Activated T-cell treated with anti-CD3 and anti-CD28 coated beads, Interleukin-2, amount 50 U/mL, for 24 hours (primary cell): ENCODE measurements around the gene NID1.

Experiments
- DNase-seq: peaks from one replicate; pipeline ENCODE4 v3.0.0-alpha.2; 2020
- H3K27ac Mint-ChIP-seq: 2 replicates; pipeline ENCODE4 v1.8.0; 2020; ENCODE audit warnings: mild to moderate bottlenecking, mixed read lengths
- H3K27me3 Mint-ChIP-seq: 2 replicates; pipeline ENCODE4 v1.8.0; 2020; ENCODE audit warnings: mixed read lengths
- H3K36me3 Mint-ChIP-seq: 2 replicates; pipeline ENCODE4 v1.8.0; 2020; ENCODE audit warnings: low read depth, mixed read lengths
- H3K4me1 Mint-ChIP-seq: 2 replicates; pipeline ENCODE4 v1.8.0; 2020; ENCODE audit warnings: low read depth, mixed read lengths
- H3K4me3 Mint-ChIP-seq: 2 replicates; pipeline ENCODE4 v1.8.0; 2020; ENCODE audit warnings: mild to moderate bottlenecking, moderate library complexity, mixed read lengths
- H3K9me3 Mint-ChIP-seq: 2 replicates; pipeline ENCODE4 v1.8.0; 2020; ENCODE audit warnings: mixed read lengths

The NID1 gene

DNA sequence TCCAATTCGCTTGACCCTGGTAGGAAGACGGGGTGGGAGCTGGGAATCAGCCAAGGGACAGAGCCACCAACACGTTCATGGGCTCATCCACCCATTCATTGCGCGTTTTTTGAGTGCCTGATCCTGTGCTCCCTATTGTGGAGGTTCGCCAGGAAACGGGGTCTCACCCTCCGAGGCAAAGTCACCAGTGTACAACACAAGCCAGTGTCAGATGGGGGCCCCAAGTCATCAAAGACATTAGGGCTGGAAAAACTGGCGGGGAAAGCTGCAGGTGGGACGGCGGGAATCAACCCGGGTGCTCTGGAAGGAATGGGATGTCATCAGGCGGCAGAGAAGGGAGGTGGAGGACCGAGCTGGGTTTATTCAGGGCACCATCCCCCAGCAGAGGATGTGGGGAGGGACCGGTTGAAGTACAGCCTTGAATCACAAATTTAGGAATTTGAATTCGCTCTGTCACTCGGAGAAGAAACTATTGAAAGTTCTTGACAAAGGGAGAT, 667 bp upstream of the NID1 start:
- Mint-ChIP-seq H3K27me3 (peaks cover 54% of the 10 kb centered on the region), H3K27ac (no peak overlapping the region), H3K4me3 (peak overlapping the region; percentile 9), H3K4me1 (peaks cover 24% of the 10 kb centered on the region), H3K36me3 (no peaks in the 10 kb centered on the region), H3K9me3 (no peaks in the 10 kb centered on the region)
- DNase-seq: no peak

DNA sequence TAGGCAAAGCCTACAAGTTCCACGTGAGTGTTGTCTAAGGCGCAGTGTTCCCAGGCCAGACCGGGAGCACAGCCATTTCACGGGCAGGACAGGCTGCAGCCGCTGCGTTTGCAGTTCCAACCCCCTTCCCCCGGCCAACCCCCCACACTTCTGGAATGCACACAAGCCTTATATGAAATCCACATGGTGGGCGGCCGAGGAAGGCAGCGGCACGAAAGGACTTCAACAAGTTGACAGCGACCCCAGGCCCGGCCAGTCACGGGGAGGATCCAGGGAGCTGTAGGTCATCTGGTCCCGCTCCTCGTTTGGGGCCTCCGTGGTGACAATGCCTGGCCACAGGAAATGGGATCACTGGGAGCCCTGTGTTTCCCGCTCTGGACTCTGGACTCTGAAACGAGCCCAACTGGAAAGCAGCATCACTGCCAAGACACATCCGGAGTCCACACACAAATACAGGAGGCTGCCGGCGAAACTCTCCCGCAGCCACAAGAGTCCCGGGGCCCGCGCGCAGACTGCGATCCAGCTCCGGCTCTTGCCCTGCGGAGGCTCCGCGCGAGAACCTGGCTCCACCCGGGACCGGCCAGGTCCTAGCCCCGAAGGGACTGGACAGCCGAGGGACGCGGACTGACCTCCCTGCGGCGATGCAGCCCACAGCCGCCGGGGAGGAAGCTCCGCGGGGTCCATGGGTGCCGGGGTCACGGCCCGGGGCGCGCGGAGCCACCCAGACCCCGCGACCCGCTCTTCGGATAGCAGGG, 794 bp downstream of the NID1 start:
- Mint-ChIP-seq H3K9me3 (no peaks in the 10 kb centered on the region), H3K36me3 (no peaks in the 10 kb centered on the region), H3K27ac (no peak overlapping the region), H3K4me1 (peaks cover 24% of the 10 kb centered on the region), H3K27me3 (peaks cover 52% of the 10 kb centered on the region), H3K4me3 (peak overlapping the region; percentile 48)
- peak; percentile 52 for DNase-seq

DNA sequence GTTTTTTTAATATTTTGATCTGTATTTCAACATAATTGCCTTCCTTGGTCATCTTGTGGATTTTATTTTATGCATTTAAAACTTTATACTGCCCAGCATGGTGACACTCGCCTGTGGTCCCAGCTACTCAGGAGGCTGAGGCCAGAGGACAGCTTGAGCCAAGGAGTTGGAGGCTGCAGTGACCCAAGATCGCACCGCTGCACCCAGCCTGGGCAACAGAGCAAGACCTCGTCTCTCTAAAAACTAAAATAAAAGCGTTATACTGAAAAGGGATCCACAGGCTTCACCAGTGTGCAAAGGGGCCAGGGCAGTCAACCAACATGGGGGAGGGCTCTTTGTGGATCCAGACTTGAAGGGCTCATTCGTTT, 1.4 kb downstream of the NID1 start:
- peaks cover 26% of the 10 kb centered on the region for H3K4me1 Mint-ChIP-seq
- H3K36me3 Mint-ChIP-seq: no peaks in the 10 kb centered on the region
- H3K4me3 Mint-ChIP-seq: no peak overlapping the region
- H3K9me3 Mint-ChIP-seq: no peaks in the 10 kb centered on the region
- H3K27ac Mint-ChIP-seq: no peak overlapping the region
- no peak for DNase-seq
- H3K27me3 Mint-ChIP-seq: peaks cover 52% of the 10 kb centered on the region

DNA sequence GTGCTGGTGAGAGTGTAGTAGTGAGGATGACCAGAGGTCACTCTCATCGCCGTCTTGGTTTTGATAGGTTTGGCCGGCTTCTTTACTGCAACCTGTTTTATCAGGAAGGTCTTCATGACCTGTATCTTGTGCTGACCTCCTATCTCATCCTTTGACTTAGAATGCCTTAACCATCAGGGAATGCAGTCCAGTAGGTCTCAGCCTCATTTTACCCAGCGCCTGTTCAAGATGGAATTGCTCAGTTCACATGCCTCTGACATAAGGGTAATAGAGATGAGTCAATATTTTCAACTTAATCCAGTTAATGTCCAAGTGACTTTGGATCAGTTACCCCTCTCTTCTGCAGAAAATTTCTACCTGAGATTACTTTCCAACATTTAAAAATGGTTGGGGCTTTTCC, 4.6 kb downstream of the NID1 start:
- Mint-ChIP-seq H3K27ac (no peak overlapping the region), H3K4me1 (peaks cover 11% of the 10 kb centered on the region), H3K36me3 (no peaks in the 10 kb centered on the region), H3K9me3 (no peaks in the 10 kb centered on the region), H3K4me3 (no peak overlapping the region), H3K27me3 (peaks cover 34% of the 10 kb centered on the region)
- DNase-seq: no peak

DNA sequence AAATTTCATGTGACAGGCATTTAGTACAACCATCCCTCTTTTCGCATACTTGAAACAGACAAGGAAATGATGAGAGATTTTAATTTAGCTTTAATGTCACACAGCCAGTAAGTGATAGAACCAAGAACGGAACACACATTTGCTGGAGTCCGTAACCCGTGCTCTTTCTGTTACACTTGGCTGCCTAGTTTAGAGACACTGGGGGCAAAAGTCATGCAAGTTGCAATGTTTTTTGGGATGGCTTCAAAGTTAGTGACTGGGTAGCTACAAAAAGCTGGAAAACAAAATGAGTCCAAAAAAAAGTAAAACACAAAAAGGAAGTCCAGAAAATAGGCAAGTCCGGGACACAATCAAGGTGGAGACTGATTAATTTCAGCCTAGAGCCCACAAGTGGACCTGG, 5.9 kb downstream of the NID1 start:
- Mint-ChIP-seq H3K27me3 (peaks cover 30% of the 10 kb centered on the region), H3K4me1 (peaks cover 8% of the 10 kb centered on the region), H3K9me3 (no peaks in the 10 kb centered on the region), H3K27ac (no peak overlapping the region), H3K4me3 (no peak overlapping the region), H3K36me3 (no peaks in the 10 kb centered on the region)
- DNase-seq: no peak

DNA sequence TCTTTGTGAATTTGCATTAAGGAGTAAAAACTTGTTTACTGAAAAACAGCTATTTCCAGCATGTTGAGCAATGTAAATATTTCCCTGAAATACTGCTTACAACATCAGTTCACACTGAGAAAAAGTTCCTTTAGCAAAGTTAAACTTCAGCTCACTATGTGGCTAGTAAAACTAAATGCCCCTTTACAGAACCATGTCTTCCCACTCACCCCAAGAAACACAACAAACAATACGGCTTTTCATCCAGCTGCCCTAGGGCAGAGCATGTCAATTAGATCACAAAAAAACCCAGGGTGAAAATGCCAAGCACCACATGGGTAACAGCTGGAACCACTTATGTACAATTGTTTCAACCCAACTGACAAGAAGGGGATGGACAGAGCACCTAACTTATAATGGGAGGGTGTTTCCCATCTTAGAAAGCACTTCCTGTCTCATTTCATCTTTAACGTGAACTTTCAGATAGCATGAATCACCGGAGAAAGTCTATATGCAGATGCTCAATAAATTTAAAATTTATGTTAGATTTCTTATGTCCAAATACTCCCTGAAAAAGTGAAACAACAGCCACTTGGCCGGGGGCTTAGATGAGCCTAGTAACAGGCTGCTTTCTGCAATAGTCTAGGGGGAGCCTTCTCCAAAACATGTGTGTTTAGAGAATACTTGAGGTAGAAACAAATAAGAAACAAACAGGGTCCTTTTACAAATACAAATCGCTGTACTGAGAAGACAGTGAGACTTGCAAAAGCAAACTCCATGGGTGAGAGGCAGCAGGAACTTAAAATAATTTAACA, 6.6 kb downstream of the NID1 start:
- Mint-ChIP-seq H3K27ac (no peak overlapping the region), H3K9me3 (no peaks in the 10 kb centered on the region), H3K36me3 (no peaks in the 10 kb centered on the region), H3K4me1 (peaks cover 8% of the 10 kb centered on the region), H3K27me3 (peaks cover 27% of the 10 kb centered on the region), H3K4me3 (no peak overlapping the region)
- no peak for DNase-seq

DNA sequence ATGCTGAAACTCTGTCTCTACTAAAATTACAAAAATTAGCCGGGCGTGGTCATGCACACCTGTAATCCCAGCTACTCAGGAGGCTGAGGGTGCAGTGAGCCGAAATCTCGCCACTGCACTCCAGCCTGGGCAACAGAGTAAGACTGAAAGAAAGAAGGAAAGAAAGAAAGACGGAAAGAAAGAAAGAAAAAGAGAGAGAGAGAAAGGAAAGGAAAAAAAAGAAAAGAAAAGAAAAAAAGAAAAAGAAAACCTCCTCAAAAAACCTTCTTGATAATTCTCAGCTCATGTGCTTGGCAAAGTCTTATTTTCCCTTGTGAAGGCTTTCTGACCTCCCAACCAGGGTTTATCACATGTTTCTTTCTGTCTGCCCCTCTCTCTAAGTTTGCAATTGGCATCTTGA, 7.3 kb downstream of the NID1 start:
- Mint-ChIP-seq H3K36me3 (no peaks in the 10 kb centered on the region), H3K4me1 (peaks cover 8% of the 10 kb centered on the region), H3K9me3 (no peaks in the 10 kb centered on the region), H3K27me3 (peaks cover 29% of the 10 kb centered on the region), H3K27ac (no peak overlapping the region), H3K4me3 (no peak overlapping the region)
- no peak for DNase-seq

DNA sequence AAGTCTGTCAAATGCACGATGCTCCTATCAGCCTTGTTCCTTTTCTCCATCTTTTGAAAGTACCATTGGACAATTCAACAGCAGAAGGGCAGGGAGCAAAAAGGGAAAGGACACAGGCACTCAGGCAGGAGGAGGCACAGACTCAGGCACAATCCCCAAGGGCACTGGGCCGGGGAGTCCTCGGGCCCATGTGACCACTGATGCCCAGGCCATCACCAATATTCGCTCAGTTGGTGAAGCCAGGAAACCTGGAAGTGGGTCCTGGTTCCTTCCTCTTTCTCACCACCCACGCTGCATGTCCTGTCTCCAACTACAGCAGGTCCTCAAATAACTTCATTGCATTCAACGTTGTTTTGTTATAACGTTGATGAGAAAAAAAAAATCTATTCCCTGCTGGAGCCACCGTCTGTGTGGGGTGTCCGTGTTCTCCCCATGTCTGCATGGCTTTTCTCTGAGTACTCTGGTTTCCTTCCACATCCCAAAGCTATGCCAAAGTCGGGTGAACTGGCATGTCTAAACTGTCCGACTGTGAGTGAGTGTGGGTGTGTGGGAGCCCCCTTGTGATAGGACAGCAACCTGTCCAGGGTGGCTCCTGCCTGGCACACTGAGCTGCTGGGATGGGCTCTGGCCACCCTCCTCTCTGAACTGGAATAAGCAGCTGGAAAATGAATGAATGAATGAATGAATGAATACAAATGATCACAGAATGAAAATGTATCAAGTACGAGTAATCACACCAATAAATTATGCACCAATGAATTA, 12.5 kb downstream of the NID1 start:
- Mint-ChIP-seq H3K9me3 (no peaks in the 10 kb centered on the region), H3K36me3 (no peaks in the 10 kb centered on the region), H3K4me3 (no peak overlapping the region), H3K4me1 (no peaks in the 10 kb centered on the region), H3K27ac (no peak overlapping the region), H3K27me3 (peaks cover 23% of the 10 kb centered on the region)
- DNase-seq: no peak

DNA sequence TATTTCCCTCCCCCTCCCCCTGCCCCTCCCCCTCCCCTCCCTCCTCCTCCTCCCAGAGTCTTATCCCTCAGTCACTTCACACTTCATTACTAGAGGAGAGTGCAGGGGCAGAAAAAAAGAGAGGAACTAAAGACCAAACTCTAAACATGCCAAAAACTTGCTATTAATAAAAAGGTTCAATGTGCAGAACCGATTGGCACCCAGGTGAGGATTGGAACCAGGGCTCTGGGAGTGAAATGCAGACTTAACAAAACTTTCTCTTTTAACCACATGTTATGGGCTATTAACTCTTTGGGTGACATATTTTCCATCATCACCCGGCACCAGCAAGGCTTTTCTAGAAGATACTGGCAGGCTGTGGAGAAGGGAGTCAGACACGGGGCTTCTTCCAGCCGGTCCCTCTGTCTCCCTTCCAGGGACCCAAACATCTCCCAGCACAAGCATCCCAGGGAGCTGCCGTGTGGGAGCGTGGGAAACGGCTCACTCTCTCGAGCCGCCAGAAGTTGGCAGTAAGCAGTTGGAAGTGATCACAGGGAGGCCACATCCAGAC, 13.6 kb downstream of the NID1 start:
- Mint-ChIP-seq H3K4me3 (no peak overlapping the region), H3K36me3 (no peaks in the 10 kb centered on the region), H3K27ac (no peak overlapping the region), H3K4me1 (no peaks in the 10 kb centered on the region), H3K9me3 (no peaks in the 10 kb centered on the region), H3K27me3 (peaks cover 23% of the 10 kb centered on the region)
- DNase-seq: no peak

DNA sequence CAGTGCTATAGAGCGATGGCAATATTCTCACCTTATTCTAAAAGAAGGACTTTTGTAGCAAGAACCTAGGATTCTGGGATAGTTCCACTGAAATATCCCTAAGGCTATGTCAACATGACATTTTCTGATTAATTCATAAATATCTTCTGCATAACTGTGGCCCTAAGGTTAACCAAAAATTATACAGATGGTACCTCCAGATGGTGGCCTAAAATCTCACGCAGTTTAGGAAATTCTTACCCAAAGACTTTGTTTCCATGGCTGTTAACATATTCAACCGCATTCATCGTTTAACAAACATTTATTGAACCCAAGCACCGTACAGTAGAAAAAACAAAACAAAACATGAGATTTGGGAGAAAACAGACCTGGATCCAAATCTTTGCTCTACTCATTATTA, 19.1 kb downstream of the NID1 start:
- no peak for DNase-seq
- Mint-ChIP-seq H3K4me1 (no peaks in the 10 kb centered on the region), H3K27me3 (peaks cover 12% of the 10 kb centered on the region), H3K9me3 (peaks cover 4% of the 10 kb centered on the region), H3K4me3 (no peak overlapping the region), H3K27ac (no peak overlapping the region), H3K36me3 (no peaks in the 10 kb centered on the region)

DNA sequence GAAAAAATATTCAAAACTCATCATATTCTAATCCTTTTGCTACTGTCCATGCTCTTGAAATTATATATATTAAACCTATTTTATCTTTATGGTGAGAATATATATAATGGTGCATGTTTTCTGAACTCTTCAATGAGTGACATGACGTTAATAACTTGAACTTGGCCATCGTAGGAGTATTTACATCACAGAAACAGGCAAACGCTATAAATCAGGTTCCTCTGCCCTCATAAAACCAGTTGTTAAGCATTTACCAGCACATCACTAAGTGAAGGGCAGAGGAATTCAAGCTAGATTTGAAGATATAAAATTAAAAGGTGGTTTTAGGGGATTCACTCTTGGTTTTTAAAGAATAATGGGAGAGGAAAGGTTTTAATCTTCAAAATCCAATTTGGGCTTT, 20.5 kb downstream of the NID1 start:
- Mint-ChIP-seq H3K27ac (no peak overlapping the region), H3K27me3 (peaks cover 12% of the 10 kb centered on the region), H3K36me3 (no peaks in the 10 kb centered on the region), H3K9me3 (peaks cover 4% of the 10 kb centered on the region), H3K4me1 (no peaks in the 10 kb centered on the region), H3K4me3 (no peak overlapping the region)
- no peak for DNase-seq

DNA sequence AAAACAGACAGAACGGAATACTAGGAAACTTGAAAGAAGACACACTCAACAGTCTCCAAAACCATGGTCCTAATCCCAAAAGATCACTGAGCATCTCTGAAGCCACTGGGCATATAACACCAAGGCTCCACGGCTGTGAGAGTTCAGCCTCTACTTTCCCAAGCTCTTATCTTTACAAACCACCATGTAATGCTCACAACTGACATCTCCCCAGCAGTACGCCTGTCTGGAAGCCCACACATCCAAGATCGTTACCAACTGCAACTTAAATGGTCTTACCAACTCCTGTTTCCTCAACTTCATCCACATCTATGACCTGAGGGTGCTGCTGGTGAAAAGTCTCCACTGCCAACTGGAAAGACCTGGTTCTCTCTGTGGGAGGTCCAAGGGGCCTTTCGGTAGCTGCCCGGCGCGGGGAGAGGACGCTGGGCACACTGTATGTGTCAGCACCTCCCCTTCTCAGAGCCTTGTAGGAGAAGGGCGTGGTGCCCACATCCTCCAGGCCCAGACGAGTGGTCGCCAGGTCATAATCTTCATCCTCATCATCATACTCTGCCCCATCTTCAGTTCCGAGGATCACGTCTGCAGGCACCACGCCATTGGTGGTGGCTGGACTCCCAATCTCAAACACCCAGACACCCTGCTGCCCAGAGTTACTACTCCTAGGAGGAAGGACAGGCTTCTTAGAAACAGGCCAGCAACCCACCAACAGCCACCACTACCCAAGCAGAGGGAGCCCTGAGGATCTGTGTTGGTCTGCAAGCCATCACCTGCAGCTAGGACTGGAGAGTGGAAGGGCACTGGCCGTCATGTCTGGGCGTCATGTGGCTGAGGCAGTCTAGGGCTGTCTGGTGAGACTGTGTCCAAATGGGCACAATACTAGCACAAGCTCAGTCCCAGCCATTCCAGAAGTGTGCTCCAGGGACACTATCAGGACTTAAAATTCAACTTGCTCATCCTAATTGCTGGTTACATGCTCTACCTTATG, 23.0 kb downstream of the NID1 start:
- H3K9me3 Mint-ChIP-seq: peaks cover 4% of the 10 kb centered on the region

DNA sequence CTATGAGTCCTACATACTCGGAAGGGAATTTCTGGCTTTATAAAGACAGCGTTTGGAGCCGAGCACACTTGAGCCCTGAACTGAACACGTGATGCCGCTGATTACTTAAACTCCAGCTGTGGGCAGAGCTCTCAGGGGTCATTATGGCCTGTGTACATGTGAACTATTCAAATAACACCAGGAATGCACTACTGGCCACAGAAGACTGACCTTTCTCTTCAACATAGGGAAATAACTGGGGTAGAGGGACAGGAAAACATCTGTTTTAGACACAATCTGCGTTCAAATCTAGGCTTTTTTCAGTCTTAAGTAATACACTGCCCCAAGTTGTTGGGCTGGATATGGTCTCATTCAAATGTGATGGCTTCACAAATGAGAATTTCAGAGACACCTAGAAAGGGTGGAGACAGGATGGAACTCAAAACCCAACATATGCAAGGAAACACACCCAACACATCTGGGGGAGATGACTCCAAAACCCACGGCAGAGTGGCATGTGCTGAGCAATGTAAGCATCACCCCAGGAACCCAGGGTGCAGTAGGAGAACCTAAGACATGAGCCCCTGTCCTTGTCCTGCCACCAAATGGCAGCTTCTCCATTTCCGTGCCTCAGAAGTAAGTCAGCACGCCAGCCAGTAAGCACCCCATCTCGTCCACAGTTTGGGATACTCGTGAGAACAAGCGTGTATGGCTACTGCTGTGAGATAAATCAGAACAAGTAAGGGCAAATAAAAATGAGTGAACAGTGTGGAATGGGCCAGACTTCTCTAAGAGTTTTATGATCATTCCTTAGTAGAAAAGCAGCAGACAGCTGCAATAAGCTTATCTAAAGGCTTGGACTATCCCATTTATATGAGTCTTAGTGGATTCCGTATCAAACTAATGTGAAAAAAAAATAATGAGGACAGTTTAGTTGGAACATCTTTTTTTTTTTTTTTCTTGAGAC, 24.9 kb downstream of the NID1 start:
- H3K4me3 Mint-ChIP-seq: no peak overlapping the region
- H3K27me3 Mint-ChIP-seq: peaks cover 12% of the 10 kb centered on the region
- no peaks in the 10 kb centered on the region for H3K36me3 Mint-ChIP-seq
- no peaks in the 10 kb centered on the region for H3K4me1 Mint-ChIP-seq
- DNase-seq: no peak
- H3K9me3 Mint-ChIP-seq: peaks cover 4% of the 10 kb centered on the region
- no peak overlapping the region for H3K27ac Mint-ChIP-seq

More for the DNA sequence above, 23.0 kb downstream of the NID1 start:
- DNase-seq: no peak
- no peak overlapping the region for H3K27ac Mint-ChIP-seq
- H3K36me3 Mint-ChIP-seq: no peaks in the 10 kb centered on the region
- no peak overlapping the region for H3K4me3 Mint-ChIP-seq
- H3K27me3 Mint-ChIP-seq: peaks cover 12% of the 10 kb centered on the region
- H3K4me1 Mint-ChIP-seq: no peaks in the 10 kb centered on the region
